ENCODE measurements around the gene MAPK8IP1. TPM values are rescaled to one million over a fixed set of nuclear protein-coding genes. Genes with fewer than 3 reads are reported as not detected.

Gene MAPK8IP1
- polyA plus RNA-seq, 12 donors = 19.1 to 51.7 (median 28.6) TPM; not detected in 1

GRCh38 chr11:45939836-45940235 lies 54.4 kb downstream of the MAPK8IP1 start:
- DNase-seq = no peak

- DNase-seq = no peak
Measured at GRCh38 chr11:45941285-45941684, 55.8 kb downstream of the MAPK8IP1 start.

- DNase-seq = no peak
Measured at GRCh38 chr11:45942381-45942780, 56.9 kb downstream of the MAPK8IP1 start.

- DNase-seq = no peak
Measured at GRCh38 chr11:45945397-45945999, 60.0 kb downstream of the MAPK8IP1 start.

GRCh38 chr11:45947885-45948284 lies 62.4 kb downstream of the MAPK8IP1 start:
- no peak for DNase-seq

DNA sequence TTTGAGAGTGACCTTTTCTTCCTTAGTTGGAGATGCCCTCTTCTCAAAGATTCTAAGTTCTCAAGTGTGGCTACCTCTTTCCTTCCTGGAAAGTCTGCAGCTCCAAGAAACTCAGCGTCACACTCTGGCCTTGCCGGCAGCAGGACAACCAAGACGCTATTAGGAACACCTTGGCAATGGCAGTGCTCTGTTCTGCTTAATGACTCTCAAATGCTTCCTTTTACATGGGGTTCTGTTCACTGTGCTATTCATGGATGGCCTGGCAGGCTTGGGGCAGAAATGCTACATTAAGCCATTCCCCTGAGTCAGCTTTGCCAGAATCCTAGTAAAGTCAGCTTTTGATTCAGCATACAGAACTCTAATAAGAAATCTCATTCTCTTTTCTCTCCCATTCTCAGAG lies 62.9 kb downstream of the MAPK8IP1 start:
- no peak for DNase-seq

DNA sequence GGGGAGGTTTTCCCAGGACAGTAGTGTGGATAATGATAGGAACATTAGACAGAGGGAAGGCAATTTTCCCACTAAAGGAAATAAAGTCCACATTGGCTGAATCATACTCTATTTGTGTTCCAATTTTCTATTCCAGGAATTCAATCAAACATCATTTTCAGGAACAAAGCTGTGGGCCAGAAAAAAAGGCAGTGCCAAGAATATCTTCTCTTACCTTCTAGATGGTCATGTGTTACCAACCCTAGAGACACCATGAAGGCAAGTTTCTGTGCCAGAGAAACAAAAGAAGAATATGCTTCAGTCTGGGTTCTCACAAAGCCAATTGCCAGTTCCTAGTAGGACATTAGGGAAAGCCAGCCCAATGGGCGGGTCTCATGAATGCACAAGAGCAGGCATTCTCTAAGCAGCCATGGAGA lies 64.5 kb downstream of the MAPK8IP1 start:
- no peak for DNase-seq

Other genes with a start within 250 kb of the MAPK8IP1 start
- 10 to 100 TPM in 11 of 12 donors, not detected in 1; 10.2 to 18.8 (median 14.3) TPM for gene CHST1, start 220.0 kb upstream of the MAPK8IP1 start, polyA plus RNA-seq (ENCODE audit: insufficient read length in 12 of 12)
- gene SLC35C1, start 80.5 kb upstream of the MAPK8IP1 start, polyA plus RNA-seq (ENCODE audit: insufficient read length in 12 of 12) = 1 to 10 TPM in 11 of 12 donors, not detected in 1; 5.8 to 9.8 (median 7.7) TPM
- 10 to 100 TPM in 11 of 12 donors, not detected in 1; 22.5 to 31.2 (median 26.5) TPM for gene CRY2, start 38.2 kb upstream of the MAPK8IP1 start, polyA plus RNA-seq (ENCODE audit: insufficient read length in 12 of 12)
- under 1 TPM in 6 of 12 donors, not detected in 6; 0.25 to 0.57 (median 0.28) TPM for gene FREY1, start 21.6 kb downstream of the MAPK8IP1 start, polyA plus RNA-seq (ENCODE audit: insufficient read length in 12 of 12)
- 10 to 100 TPM in 9 of 12 donors, 1 to 10 TPM in 2, not detected in 1; 7.3 to 18.1 (median 11.3) TPM for gene PEX16, start 32.2 kb downstream of the MAPK8IP1 start, polyA plus RNA-seq (ENCODE audit: insufficient read length in 12 of 12)
- gene LARGE2, start 37.0 kb downstream of the MAPK8IP1 start, polyA plus RNA-seq (ENCODE audit: insufficient read length in 12 of 12) = 10 to 100 TPM in 1 of 12 donors, 1 to 10 TPM in 2, under 1 TPM in 7, not detected in 2; 0.07 to 22.0 (median 0.49) TPM
- 10 to 100 TPM in 11 of 12 donors, not detected in 1; 23.2 to 88.2 (median 36.6) TPM for gene PHF21A, start 235.8 kb downstream of the MAPK8IP1 start, polyA plus RNA-seq (ENCODE audit: insufficient read length in 12 of 12)

Measured in muscle of arm (tissue), 12 donors.